PC-3 (cell line): ENCODE measurements around the gene SHROOM1. TPM values are rescaled to one million over a fixed set of nuclear protein-coding genes. Genes with fewer than 3 reads are reported as not detected.

Experiments used
- ATAC-seq: fragments of 200-7000 bp; cut with Tn5 transposase; 2 replicates; pipeline ENCODE4 v1.9.1; 2020; ENCODE audit warnings: mild to moderate bottlenecking, moderate library complexity
- BruUV-seq: library from RNA; stranded (reverse); fragments of 400-500 nt; replicated peaks from 2 replicates; lab custom pipeline; 2021; lab: Mats Ljungman, UMichigan
- CTCF ChIA-PET: fragments of 300-600 bp; sonication (Branson Sonifier 250); formaldehyde crosslinking; loops from one replicate; lab custom pipeline; 2022; ENCODE audit warnings: antibody characterized with exemption; lab: Charles Lee
- POLR2A ChIA-PET: fragments of 300-600 bp; sonication (Branson Sonifier 250); formaldehyde crosslinking; loops from one replicate; lab custom pipeline; 2022; ENCODE audit warnings: antibody characterized with exemption; ENCODE audit not compliant: unreplicated experiment; lab: Charles Lee
- DNase-seq: peaks from one replicate; pipeline ENCODE4 v3.0.0-alpha.2; 2015
- H2AFZ ChIP-seq: fragments of 300-600 bp; sonication (generic); 2 replicates; pipeline ENCODE4 v1.6.0; 2016; ENCODE audit warnings: antibody characterized with exemption, low read length
- H3F3A ChIP-seq: fragments of 300-600 bp; sonication (generic); one replicate; pipeline ENCODE4 v1.6.0; 2017; ENCODE audit warnings: antibody characterized with exemption, low read length, control low read depth, mild to moderate bottlenecking; ENCODE audit not compliant: unreplicated experiment
- H3K27ac ChIP-seq: fragments of 300-600 bp; sonication (generic); 2 replicates; pipeline ENCODE4 v1.5.1; 2016; ENCODE audit warnings: mild to moderate bottlenecking, low read length
- H3K27me3 ChIP-seq: fragments of 300-600 bp; sonication (generic); 2 replicates; pipeline ENCODE4 v1.6.1; 2016; ENCODE audit warnings: low read length, mixed read lengths
- H3K36me3 ChIP-seq: fragments of 300-600 bp; sonication (generic); 2 replicates; pipeline ENCODE4 v1.6.1; 2016; ENCODE audit warnings: low read depth, mixed run types, low read length, mixed read lengths
- H3K4me1 ChIP-seq: fragments of 300-600 bp; sonication (generic); 2 replicates; pipeline ENCODE4 v1.5.1; 2016; ENCODE audit warnings: low read length; ENCODE audit not compliant: insufficient read depth
- H3K4me2 ChIP-seq: fragments of 300-600 bp; sonication (generic); 2 replicates; pipeline ENCODE4 v1.6.0; 2016; ENCODE audit warnings: low read length
- H3K4me3 ChIP-seq: fragments of 300-600 bp; sonication (generic); 2 replicates; pipeline ENCODE4 v1.5.1; 2016; ENCODE audit warnings: mild to moderate bottlenecking, low read length, mixed read lengths
- H3K79me2 ChIP-seq: fragments of 300-600 bp; sonication (generic); 2 replicates; pipeline ENCODE4 v1.6.1; 2017; ENCODE audit warnings: low read length, mixed read lengths
- H3K9ac ChIP-seq: fragments of 300-600 bp; sonication (generic); 2 replicates; pipeline ENCODE4 v1.6.0; 2016; ENCODE audit warnings: mild to moderate bottlenecking, low read length
- H3K9me2 ChIP-seq: fragments of 300-600 bp; sonication (generic); replicated peaks from 2 replicates; pipeline ENCODE4 v1.6.1; 2016; ENCODE audit warnings: mixed run types, low read length, mixed read lengths
- H3K9me3 ChIP-seq: fragments of 300-600 bp; sonication (generic); 2 replicates; pipeline ENCODE4 v1.6.1; 2016; ENCODE audit warnings: low read length, mixed read lengths
- H4K20me1 ChIP-seq: fragments of 300-600 bp; sonication (generic); 2 replicates; pipeline ENCODE4 v1.6.1; 2016; ENCODE audit warnings: low read length, mixed read lengths
- CTCF ChIP-seq: fragments of 300-600 bp; sonication (generic); conservative IDR thresholded peaks from 2 replicates; pipeline ENCODE4 v1.5.1; 2017; ENCODE audit warnings: antibody characterized with exemption, low read depth, mild to moderate bottlenecking, low read length
- EZH2 ChIP-seq: fragments of 300-600 bp; sonication (generic); IDR thresholded peaks from one replicate; pipeline ENCODE4 v1.6.1; 2017; ENCODE audit warnings: antibody characterized with exemption, mild to moderate bottlenecking, low read length; ENCODE audit not compliant: unreplicated experiment
- EZH2phosphoT487 ChIP-seq: fragments of 300-600 bp; sonication (generic); IDR thresholded peaks from 2 replicates; pipeline ENCODE4 v1.6.1; 2018; ENCODE audit warnings: mild to moderate bottlenecking, antibody characterized with exemption, low read length, borderline replicate concordance
- intact Hi-C: fragments of 100-400 bp; cut with micrococcal nuclease; formaldehyde crosslinking; loops from 2 replicates; pipeline ENCODE4 v1.9.0; 2023
- total RNA-seq: library from RNA; depleted of rRNA; stranded (reverse); fragments of >200 nt; gene quantifications from 2 replicates; pipeline ENCODE4 v1.2.3, GENCODE V29; 2014

Gene SHROOM1
- total RNA-seq, 1 experiment from 2014 or later = 13.6 TPM

DNA sequence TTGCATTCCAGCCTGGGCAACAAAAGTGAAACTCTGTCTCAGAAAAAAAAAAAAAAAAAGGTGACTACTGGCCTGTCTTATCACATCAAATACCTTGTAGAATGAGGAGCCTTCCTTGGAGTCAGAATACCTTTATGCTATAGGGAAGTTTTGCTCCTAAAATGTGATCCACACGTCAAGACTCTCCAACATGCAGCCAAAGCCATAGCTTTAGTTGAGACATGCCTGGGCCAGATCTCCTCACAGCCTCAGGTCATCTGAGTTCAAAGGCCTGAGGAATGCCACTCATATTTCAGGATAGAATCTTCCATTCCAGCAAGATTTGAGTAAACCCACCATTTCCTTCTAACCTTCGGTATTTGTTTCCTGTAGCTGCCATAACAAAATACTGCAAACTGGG lies 31.1 kb downstream of the SHROOM1 start:
- ChIA-PET CTCF (no interaction called here), POLR2A (no interaction called here)
- no peak for TF ChIP-seq EZH2phosphoT487
- no peak for DNase-seq
- no peak for ATAC-seq
- intact Hi-C loops = no loop called here
- Histone ChIP-seq H3K9ac (no peak overlapping the region), H3K4me3 (no peak overlapping the region), H3K36me3 (no peaks in the 10 kb centered on the region), H3K79me2 (no peaks in the 10 kb centered on the region), H3K27ac (no peak overlapping the region), H3F3A (no peaks in the 10 kb centered on the region), H3K9me2 (no peaks in the 10 kb centered on the region), H2AFZ (no peak overlapping the region), H3K9me3 (no peaks in the 10 kb centered on the region), H3K4me1 (no peaks in the 10 kb centered on the region), H3K4me2 (no peak overlapping the region), H4K20me1 (no peaks in the 10 kb centered on the region), H3K27me3 (no peaks in the 10 kb centered on the region)
- BruUV-seq = no TSS peak

DNA sequence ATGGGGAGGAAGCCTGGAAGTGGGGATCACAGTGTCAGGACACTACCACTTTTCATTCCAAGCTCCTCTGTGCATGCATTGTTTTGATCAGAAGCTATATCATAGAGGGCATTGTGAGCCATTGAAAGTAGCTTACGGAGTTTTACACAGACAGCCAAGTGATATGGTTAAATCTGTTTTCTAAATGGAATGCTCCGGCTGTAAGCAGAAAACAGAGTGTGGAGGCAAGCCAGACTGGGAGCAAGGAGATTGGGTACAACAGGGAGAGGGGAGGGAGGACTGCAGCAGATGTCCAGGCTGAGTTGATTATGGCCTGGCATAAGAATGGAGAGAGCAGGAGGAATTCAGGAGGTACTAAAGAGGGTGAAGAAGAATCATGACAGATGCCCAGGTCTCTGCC lies 32.8 kb downstream of the SHROOM1 start:
- ATAC-seq (no peak), DNase-seq (no peak)
- Histone ChIP-seq H3K9ac (no peak overlapping the region), H2AFZ (no peak overlapping the region), H3K36me3 (no peaks in the 10 kb centered on the region), H3F3A (no peaks in the 10 kb centered on the region), H3K9me2 (no peaks in the 10 kb centered on the region), H3K79me2 (no peaks in the 10 kb centered on the region), H3K27me3 (no peaks in the 10 kb centered on the region), H4K20me1 (no peaks in the 10 kb centered on the region), H3K27ac (no peak overlapping the region), H3K4me2 (no peak overlapping the region), H3K4me3 (no peak overlapping the region), H3K4me1 (no peaks in the 10 kb centered on the region), H3K9me3 (no peaks in the 10 kb centered on the region)
- TF ChIP-seq EZH2 = no peak
- TF ChIP-seq EZH2phosphoT487 = no peak
- no peak for TF ChIP-seq CTCF
- POLR2A ChIA-PET = no interaction called here
- intact Hi-C loops = no loop called here
- CTCF ChIA-PET = no interaction called here
- no TSS peak for BruUV-seq

DNA sequence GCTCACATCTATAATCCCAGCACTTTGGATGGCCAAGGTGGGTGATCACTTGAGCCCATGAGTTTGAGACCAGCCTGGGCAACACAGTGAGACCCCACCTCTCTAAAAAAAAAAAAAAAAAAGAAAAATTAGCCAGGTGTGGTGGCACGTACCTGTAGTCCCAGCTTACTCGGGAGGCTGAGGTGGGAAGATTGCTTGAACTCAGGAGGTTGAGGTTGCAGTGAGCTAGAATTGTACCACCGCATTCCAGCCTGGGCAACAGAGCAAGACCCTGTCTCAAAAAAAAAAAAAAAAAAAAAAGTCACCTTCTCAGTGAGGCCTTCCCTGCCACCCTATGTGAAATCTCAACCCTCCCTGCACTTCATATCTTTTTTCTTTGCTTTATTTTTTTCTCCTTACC lies 39.4 kb downstream of the SHROOM1 start:
- H3K9ac ChIP-seq = no peak overlapping the region
- no peak overlapping the region for H2AFZ ChIP-seq
- no peaks in the 10 kb centered on the region for H3K4me1 ChIP-seq
- no peak for DNase-seq
- ChIA-PET CTCF (interaction anchor here (0.7 kb wide), 1 partner anchor 36 kb away, joined by 9 read pairs; no protein-coding TSS in a partner anchor), POLR2A (no interaction called here)
- no peak overlapping the region for H3K4me3 ChIP-seq
- H4K20me1 ChIP-seq = no peaks in the 10 kb centered on the region
- H3K79me2 ChIP-seq = no peaks in the 10 kb centered on the region
- no peak overlapping the region for H3K4me2 ChIP-seq
- no peaks in the 10 kb centered on the region for H3K27me3 ChIP-seq
- ATAC-seq = no peak
- no peak overlapping the region for H3K27ac ChIP-seq
- no peaks in the 10 kb centered on the region for H3K9me3 ChIP-seq
- no peaks in the 10 kb centered on the region for H3K9me2 ChIP-seq
- intact Hi-C loops = no loop called here
- no TSS peak for BruUV-seq
- TF ChIP-seq EZH2phosphoT487 = no peak
- no peak for TF ChIP-seq CTCF
- no peak for TF ChIP-seq EZH2
- no peaks in the 10 kb centered on the region for H3K36me3 ChIP-seq
- no peaks in the 10 kb centered on the region for H3F3A ChIP-seq
